Uterus (tissue), 4 donors: ENCODE results near the gene LCA5. TPM values are rescaled to one million over a fixed set of nuclear protein-coding genes. Genes with fewer than 3 reads are reported as not detected.
"Not testable (repeated sequence)": the region's sequence is repeated elsewhere in the genome, so short reads cannot be mapped to it uniquely, and the experiment has no call there.

Experiments
- DNase-seq, 2 donors: peaks; one replicate each; pipeline ENCODE4 v3.0.0-alpha.2; 2019 to 2020
- H3K27ac ChIP-seq, 2 donors: fragments of 200-600 bp; sonication (generic); 1 replicate in 1 of 2; 2 replicates in 1 of 2; pipeline ENCODE4 v1.5.1; 2016 to 2018
- H3K27me3 ChIP-seq, 2 donors: fragments of 200-600 bp; sonication (generic); one replicate each; pipeline ENCODE4 v1.5.1; 2018 to 2019; ENCODE audit warnings: control low read depth in 1 of 2
- H3K36me3 ChIP-seq, 2 donors: fragments of 200-600 bp; sonication (generic); one replicate each; pipeline ENCODE4 v1.5.1; 2019; ENCODE audit warnings: control low read depth in 1 of 2
- H3K4me1 ChIP-seq, 2 donors: fragments of 200-600 bp; sonication (generic); one replicate each; pipeline ENCODE4 v1.5.1; 2018 to 2019; ENCODE audit warnings: control low read depth in 1 of 2
- H3K4me3 ChIP-seq, 2 donors: fragments of 200-600 bp; sonication (generic); 1 replicate in 1 of 2; 2 replicates in 1 of 2; pipeline ENCODE4 v1.5.1; 2018 to 2019; ENCODE audit warnings: mild to moderate bottlenecking in 1 of 2
- H3K9me3 ChIP-seq, 2 donors: fragments of 200-600 bp; sonication (generic); one replicate each; pipeline ENCODE4 v1.5.1; 2019; ENCODE audit warnings: control low read depth in 1 of 2
- CTCF ChIP-seq, 4 experiments: fragments of 200-600 bp in 2 of 4; fragments of 450-650 bp in 2 of 4; sonication (generic) in 2 of 4; IDR thresholded peaks; one replicate each; pipeline ENCODE4 v1.5.1; 2016 to 2019; ENCODE audit warnings: antibody characterized with exemption in 4 of 4, mild to moderate bottlenecking in 2 of 4, moderate library complexity in 1 of 4
- POLR2A ChIP-seq, 2 donors: fragments of 450-650 bp; IDR thresholded peaks; one replicate each; pipeline ENCODE4 v1.6.1; 2016; ENCODE audit warnings: antibody characterized with exemption in 2 of 2, mild to moderate bottlenecking in 1 of 2, moderate library complexity in 1 of 2
- intact Hi-C: fragments of 100-400 bp; cut with DNase I; formaldehyde crosslinking; loops from one replicate; pipeline ENCODE4 v1.15.1; 2023; ENCODE audit warnings: low total_unique reads
- total RNA-seq, 4 donors: library from RNA; depleted of rRNA in 3 of 4; stranded (reverse); fragments of >200 nt in 3 of 4; gene quantifications; one replicate each; pipeline versions ENCODE4 v1.1.0 to v1.2.4, GENCODE V29; 2014 to 2023
- donor health status: DM: yes; HTN: yes; CAD: no.

The LCA5 gene
- total RNA-seq, 4 donors from 2014 or later, result 3.6 to 18.0 (median 9.3) TPM

GRCh38 chr6:79461205-79461604, 76.0 kb downstream of the LCA5 start:
- Histone ChIP-seq H3K36me3 (no peaks in the 10 kb centered on the region), H3K27me3 (no peaks in the 10 kb centered on the region), H3K4me3 (no peak overlapping the region), H3K27ac (no peak overlapping the region), H3K9me3 (no peaks in the 10 kb centered on the region), H3K4me1 (no peaks in the 10 kb centered on the region)
- TF ChIP-seq POLR2A (IDR thresholded peaks at IDR 0.05) (no peak), CTCF (IDR thresholded peaks at IDR 0.05) (no peak)
- DNase-seq, result no peak
- intact Hi-C loops, result no loop called here

GRCh38 chr6:79455446-79455845, 81.8 kb downstream of the LCA5 start:
- no peaks in the 10 kb centered on the region for H3K27me3 ChIP-seq
- intact Hi-C loops, result no loop called here

GRCh38 chr6:79453558-79454042, 83.6 kb downstream of the LCA5 start:
- TF ChIP-seq CTCF (IDR thresholded peaks at IDR 0.05), result no peak
- no peak for TF ChIP-seq POLR2A (IDR thresholded peaks at IDR 0.05)
- H3K4me1 ChIP-seq, result no peaks in the 10 kb centered on the region
- no peak overlapping the region for H3K27ac ChIP-seq
- H3K36me3 ChIP-seq, result no peaks in the 10 kb centered on the region
- no peak for DNase-seq
- H3K9me3 ChIP-seq, result no peaks in the 10 kb centered on the region
- H3K4me3 ChIP-seq, result no peak overlapping the region
- H3K27me3 ChIP-seq, result no peaks in the 10 kb centered on the region
- intact Hi-C loops, result no loop called here

More at GRCh38 chr6:79455446-79455845, 81.8 kb downstream of the LCA5 start:
- H3K27ac ChIP-seq, result no peak overlapping the region
- DNase-seq, result no peak
- H3K4me3 ChIP-seq, result no peak overlapping the region
- TF ChIP-seq CTCF (IDR thresholded peaks at IDR 0.05), result no peak
- no peak for TF ChIP-seq POLR2A (IDR thresholded peaks at IDR 0.05)
- H3K9me3 ChIP-seq, result no peaks in the 10 kb centered on the region
- no peaks in the 10 kb centered on the region for H3K36me3 ChIP-seq
- no peaks in the 10 kb centered on the region for H3K4me1 ChIP-seq

- Histone ChIP-seq H3K4me1 (no peaks in the 10 kb centered on the region), H3K36me3 (no peaks in the 10 kb centered on the region), H3K27ac (no peak overlapping the region), H3K27me3 (no peaks in the 10 kb centered on the region), H3K4me3 (no peak overlapping the region), H3K9me3 (no peaks in the 10 kb centered on the region)
- TF ChIP-seq POLR2A (IDR thresholded peaks at IDR 0.05) (no peak), CTCF (IDR thresholded peaks at IDR 0.05) (no peak)
- intact Hi-C loops, result no loop called here
- DNase-seq, result no peak
Observed at GRCh38 chr6:79450984-79451383, 86.2 kb downstream of the LCA5 start.

- H3K27ac ChIP-seq, result no peak overlapping the region
- H3K4me3 ChIP-seq, result no peak overlapping the region
- H3K27me3 ChIP-seq, result no peaks in the 10 kb centered on the region
- intact Hi-C loops, result no loop called here
- no peaks in the 10 kb centered on the region for H3K9me3 ChIP-seq
- no peak for TF ChIP-seq POLR2A (IDR thresholded peaks at IDR 0.05)
- no peak for TF ChIP-seq CTCF (IDR thresholded peaks at IDR 0.05)
- H3K36me3 ChIP-seq, result no peaks in the 10 kb centered on the region
- no peak for DNase-seq
- no peaks in the 10 kb centered on the region for H3K4me1 ChIP-seq
Observed at GRCh38 chr6:79446006-79446405, 91.2 kb downstream of the LCA5 start.

- H3K4me3 ChIP-seq, H3K36me3 ChIP-seq, H3K9me3 ChIP-seq, H3K27ac ChIP-seq, DNase-seq, intact Hi-C loops, H3K27me3 ChIP-seq, H3K4me1 ChIP-seq: not testable (repeated sequence)
Observed at GRCh38 chr6:79443876-79444275, 93.4 kb downstream of the LCA5 start.
